Measurements from ENCODE around the gene AUTS2.

- no peak for TF ChIP-seq POLR2A (IDR thresholded peaks at IDR 0.05)
- no peak for TF ChIP-seq CTCF (IDR thresholded peaks at IDR 0.05)
Measured at GRCh38 chr7:70435634-70436033, 837.4 kb downstream of the AUTS2 start.
